Measurements from ENCODE around the gene TRMO. TPM values are rescaled to one million over a fixed set of nuclear protein-coding genes. Genes with fewer than 3 reads are reported as not detected.
A peak's percentile ranks its signal among the peaks of the same experiment; 100 is the strongest.

The TRMO gene
- total RNA-seq, 1 donor from 2014 or later, result 11.2 TPM

- Mint-ChIP-seq H3K27ac (ENCODE audit: unreplicated experiment) (no peak overlapping the region), H3K9me3 (ENCODE audit: unreplicated experiment) (peaks cover 2% of the 10 kb centered on the region), H3K27me3 (ENCODE audit: unreplicated experiment) (no peaks in the 10 kb centered on the region), H3K4me1 (ENCODE audit: low read depth, unreplicated experiment) (no peaks in the 10 kb centered on the region), H3K4me3 (ENCODE audit: unreplicated experiment) (no peak overlapping the region), H3K36me3 (ENCODE audit: unreplicated experiment) (peaks cover 5% of the 10 kb centered on the region)
- no peak for DNase-seq
- TF ChIP-seq CTCF (IDR thresholded peaks at IDR 0.05; ENCODE audit: partially characterized antibody, unreplicated experiment), result no peak
Observed at GRCh38 chr9:97906236-97906831, 16.0 kb downstream of the TRMO start.

- no peak for TF ChIP-seq CTCF (IDR thresholded peaks at IDR 0.05; ENCODE audit: partially characterized antibody, unreplicated experiment)
- peaks cover 4% of the 10 kb centered on the region for H3K36me3 Mint-ChIP-seq (ENCODE audit: unreplicated experiment)
- no peak for DNase-seq
- H3K27ac Mint-ChIP-seq (ENCODE audit: unreplicated experiment), result no peak overlapping the region
- no peaks in the 10 kb centered on the region for H3K4me1 Mint-ChIP-seq (ENCODE audit: low read depth, unreplicated experiment)
- no peaks in the 10 kb centered on the region for H3K27me3 Mint-ChIP-seq (ENCODE audit: unreplicated experiment)
- no peak overlapping the region for H3K4me3 Mint-ChIP-seq (ENCODE audit: unreplicated experiment)
- peaks cover 2% of the 10 kb centered on the region for H3K9me3 Mint-ChIP-seq (ENCODE audit: unreplicated experiment)
Observed at GRCh38 chr9:97905228-97905627, 17.1 kb downstream of the TRMO start.

- no peak overlapping the region for H3K27ac Mint-ChIP-seq (ENCODE audit: unreplicated experiment)
Observed at GRCh38 chr9:97904725-97905124, 17.6 kb downstream of the TRMO start.

GRCh38 chr9:97903177-97903576 is 19.1 kb downstream of the TRMO start:
- Mint-ChIP-seq H3K36me3 (ENCODE audit: unreplicated experiment) (no peaks in the 10 kb centered on the region), H3K9me3 (ENCODE audit: unreplicated experiment) (peaks cover 2% of the 10 kb centered on the region), H3K27ac (ENCODE audit: unreplicated experiment) (no peak overlapping the region), H3K4me3 (ENCODE audit: unreplicated experiment) (no peak overlapping the region), H3K4me1 (ENCODE audit: low read depth, unreplicated experiment) (no peaks in the 10 kb centered on the region), H3K27me3 (ENCODE audit: unreplicated experiment) (no peaks in the 10 kb centered on the region)
- no peak for TF ChIP-seq CTCF (IDR thresholded peaks at IDR 0.05; ENCODE audit: partially characterized antibody, unreplicated experiment)
- DNase-seq, result no peak

More at GRCh38 chr9:97904725-97905124, 17.6 kb downstream of the TRMO start:
- no peak for DNase-seq
- Mint-ChIP-seq H3K27me3 (ENCODE audit: unreplicated experiment) (no peaks in the 10 kb centered on the region), H3K4me1 (ENCODE audit: low read depth, unreplicated experiment) (no peaks in the 10 kb centered on the region), H3K36me3 (ENCODE audit: unreplicated experiment) (no peaks in the 10 kb centered on the region), H3K9me3 (ENCODE audit: unreplicated experiment) (peaks cover 2% of the 10 kb centered on the region), H3K4me3 (ENCODE audit: unreplicated experiment) (no peak overlapping the region)
- TF ChIP-seq CTCF (IDR thresholded peaks at IDR 0.05; ENCODE audit: partially characterized antibody, unreplicated experiment), result no peak

- Mint-ChIP-seq H3K36me3 (ENCODE audit: unreplicated experiment) (no peaks in the 10 kb centered on the region), H3K4me3 (ENCODE audit: unreplicated experiment) (no peak overlapping the region), H3K4me1 (ENCODE audit: low read depth, unreplicated experiment) (no peaks in the 10 kb centered on the region), H3K27me3 (ENCODE audit: unreplicated experiment) (no peaks in the 10 kb centered on the region), H3K27ac (ENCODE audit: unreplicated experiment) (no peak overlapping the region), H3K9me3 (ENCODE audit: unreplicated experiment) (peaks cover 2% of the 10 kb centered on the region)
- peak; percentile 77 for TF ChIP-seq CTCF (IDR thresholded peaks at IDR 0.05; ENCODE audit: partially characterized antibody, unreplicated experiment)
- DNase-seq, result no peak
Observed at GRCh38 chr9:97900738-97901565, 21.3 kb downstream of the TRMO start.

Data from glutamatergic neuron (in vitro differentiated cells).